Fibroblast of the aortic adventitia (primary cell): Measurements from ENCODE around the gene KRT3. TPM values are rescaled to one million over a fixed set of nuclear protein-coding genes. Genes with fewer than 3 reads are reported as not detected.

Source experiments
- DNase-seq: peaks from one replicate; pipeline ENCODE4 v3.0.0-alpha.2; 2010; ENCODE audit warnings: low read depth
- H3K4me3 ChIP-seq: 2 replicates; pipeline ENCODE4 v1.5.1; 2011; ENCODE audit warnings: low read depth, mild to moderate bottlenecking, control low read depth, low read length, moderate library complexity
- CTCF ChIP-seq: IDR thresholded peaks from 2 replicates; pipeline ENCODE4 v1.5.1; 2011; ENCODE audit warnings: mild to moderate bottlenecking, low read length, control low read depth, inconsistent platforms; ENCODE audit not compliant: insufficient read depth
- total RNA-seq: library from RNA; depleted of rRNA; stranded (reverse); fragments of >200 nt; gene quantifications from 2 replicates; pipeline ENCODE4 v1.2.3, GENCODE V29; 2012; ENCODE audit warnings: low replicate concordance

The KRT3 gene
- total RNA-seq, 1 donor = not detected

GRCh38 chr12:52808573-52809160 is 12.8 kb upstream of the KRT3 start:
- H3K4me3 ChIP-seq = no peak overlapping the region
- DNase-seq = no peak
- TF ChIP-seq CTCF = no peak

- no peak overlapping the region for H3K4me3 ChIP-seq
- TF ChIP-seq CTCF = no peak
- DNase-seq = no peak
Measured at GRCh38 chr12:52807544-52808470, 11.9 kb upstream of the KRT3 start.

GRCh38 chr12:52806821-52807543 is 11.1 kb upstream of the KRT3 start:
- no peak overlapping the region for H3K4me3 ChIP-seq
- DNase-seq = no peak
- TF ChIP-seq CTCF = no peak

GRCh38 chr12:52806169-52806811 is 10.4 kb upstream of the KRT3 start:
- no peak for DNase-seq
- TF ChIP-seq CTCF = no peak

GRCh38 chr12:52805739-52806138 is 9.8 kb upstream of the KRT3 start:
- TF ChIP-seq CTCF = no peak
- DNase-seq = no peak
- H3K4me3 ChIP-seq = no peak overlapping the region

More at GRCh38 chr12:52806169-52806811, 10.4 kb upstream of the KRT3 start:
- no peak overlapping the region for H3K4me3 ChIP-seq

GRCh38 chr12:52805000-52805399 is 9.1 kb upstream of the KRT3 start:
- no peak for TF ChIP-seq CTCF
- no peak overlapping the region for H3K4me3 ChIP-seq

More at GRCh38 chr12:52805000-52805399, 9.1 kb upstream of the KRT3 start:
- DNase-seq = no peak
